OCI-LY3 (cell line): ENCODE measurements around the gene ADORA2A.

Experiments used
- H2AFZ ChIP-seq: fragments of 200-600, 300-600 bp; shearing (Covaris generic); 2 replicates; pipeline ENCODE4 v1.6.0; 2014; ENCODE audit warnings: antibody characterized with exemption, low read depth, low read length
- H3K27ac ChIP-seq: fragments of 200-600, 300-600 bp; sonication (generic); 2 replicates; pipeline ENCODE4 v1.5.1; 2014; ENCODE audit warnings: mild to moderate bottlenecking, low read length, moderate library complexity, mixed read lengths
- H3K27me3 ChIP-seq: fragments of 200-600, 300-600 bp; sonication (generic); 2 replicates; pipeline ENCODE4 v1.6.1; 2014; ENCODE audit warnings: low read depth, low read length, mixed read lengths
- H3K36me3 ChIP-seq: fragments of 200-600, 300-600 bp; sonication (generic); replicated peaks from 2 replicates; pipeline ENCODE3; 2014; ENCODE audit warnings: low read depth, low read length, mixed read lengths
- H3K4me1 ChIP-seq: fragments of 300-600, 200-600 bp; sonication (generic); 2 replicates; pipeline ENCODE4 v1.6.1; 2014; ENCODE audit warnings: low read length, mixed read lengths
- H3K4me2 ChIP-seq: fragments of 200-600, 300-600 bp; sonication (generic); 2 replicates; pipeline ENCODE4 v1.6.1; 2014; ENCODE audit warnings: low read length, mixed read lengths
- H3K4me3 ChIP-seq: fragments of 300-600, 200-600 bp; sonication (generic); 2 replicates; pipeline ENCODE4 v1.5.1; 2014; ENCODE audit warnings: antibody characterized with exemption, mild to moderate bottlenecking, low read length, moderate library complexity
- H3K79me2 ChIP-seq: fragments of 300-600, 200-600 bp; shearing (Covaris generic); 2 replicates; pipeline ENCODE4 v1.6.1; 2014; ENCODE audit warnings: mild to moderate bottlenecking, low read length, mixed read lengths
- H3K9ac ChIP-seq: fragments of 300-600, 200-600 bp; shearing (Covaris generic); 2 replicates; pipeline ENCODE4 v1.6.0; 2014; ENCODE audit warnings: mild to moderate bottlenecking, low read length, moderate library complexity
- H3K9me3 ChIP-seq: fragments of 200-600, 300-600 bp; shearing (Covaris generic); 2 replicates; pipeline ENCODE4 v1.6.1; 2014; ENCODE audit warnings: low read length, mixed read lengths; ENCODE audit not compliant: insufficient read depth
- H4K20me1 ChIP-seq: fragments of 200-600, 300-600 bp; sonication (generic); 2 replicates; pipeline ENCODE4 v1.6.1; 2016; ENCODE audit warnings: low read length, mixed read lengths; ENCODE audit not compliant: insufficient read depth
- CTCF ChIP-seq: fragments of 200-600, 300-600 bp; sonication (generic); IDR thresholded peaks from 2 replicates; pipeline ENCODE4 v1.5.1; 2014; ENCODE audit warnings: antibody characterized with exemption, low read length, low read depth
- EZH2phosphoT487 ChIP-seq: fragments of 200-600 bp; shearing (Covaris generic); IDR thresholded peaks from 2 replicates; pipeline ENCODE4 v1.6.1; 2018; ENCODE audit warnings: antibody characterized with exemption, mixed run types, low read depth

ADORA2A gene

GRCh38 chr22:24392218-24392931, 35.0 kb upstream of the ADORA2A start:
- Histone ChIP-seq H3K4me1 (no peaks in the 10 kb centered on the region), H3K9me3 (no peaks in the 10 kb centered on the region), H3K9ac (no peak overlapping the region), H3K36me3 (peaks cover 12% of the 10 kb centered on the region), H2AFZ (no peak overlapping the region), H3K27ac (no peak overlapping the region), H3K4me2 (no peak overlapping the region), H4K20me1 (no peaks in the 10 kb centered on the region), H3K4me3 (no peak overlapping the region), H3K79me2 (no peaks in the 10 kb centered on the region), H3K27me3 (no peaks in the 10 kb centered on the region)
- TF ChIP-seq CTCF (no peak), EZH2phosphoT487 (no peak)

GRCh38 chr22:24393012-24393559, 34.3 kb upstream of the ADORA2A start:
- H3K79me2 ChIP-seq = no peaks in the 10 kb centered on the region
- no peaks in the 10 kb centered on the region for H3K27me3 ChIP-seq
- no peaks in the 10 kb centered on the region for H3K4me1 ChIP-seq
- no peak overlapping the region for H3K9ac ChIP-seq
- H3K4me2 ChIP-seq = no peak overlapping the region
- H2AFZ ChIP-seq = no peak overlapping the region
- H3K36me3 ChIP-seq = peaks cover 17% of the 10 kb centered on the region
- H3K9me3 ChIP-seq = no peaks in the 10 kb centered on the region
- H4K20me1 ChIP-seq = no peaks in the 10 kb centered on the region
- TF ChIP-seq EZH2phosphoT487 (no peak), CTCF (no peak)
- no peak overlapping the region for H3K4me3 ChIP-seq
- H3K27ac ChIP-seq = no peak overlapping the region

GRCh38 chr22:24393848-24394247, 33.6 kb upstream of the ADORA2A start:
- no peaks in the 10 kb centered on the region for H3K4me1 ChIP-seq

GRCh38 chr22:24394254-24394653, 33.1 kb upstream of the ADORA2A start:
- Histone ChIP-seq H3K27ac (no peak overlapping the region), H3K9me3 (no peaks in the 10 kb centered on the region), H3K4me3 (no peak overlapping the region), H4K20me1 (no peaks in the 10 kb centered on the region), H3K27me3 (no peaks in the 10 kb centered on the region), H3K79me2 (no peaks in the 10 kb centered on the region), H3K36me3 (peaks cover 19% of the 10 kb centered on the region), H3K4me2 (no peak overlapping the region), H3K4me1 (no peaks in the 10 kb centered on the region), H2AFZ (no peak overlapping the region), H3K9ac (no peak overlapping the region)
- no peak for TF ChIP-seq CTCF
- TF ChIP-seq EZH2phosphoT487 = no peak

More at GRCh38 chr22:24393848-24394247, 33.6 kb upstream of the ADORA2A start:
- H3K27me3 ChIP-seq = no peaks in the 10 kb centered on the region
- H3K9ac ChIP-seq = no peak overlapping the region
- no peak overlapping the region for H3K4me3 ChIP-seq
- peaks cover 19% of the 10 kb centered on the region for H3K36me3 ChIP-seq
- H3K79me2 ChIP-seq = no peaks in the 10 kb centered on the region
- H3K9me3 ChIP-seq = no peaks in the 10 kb centered on the region
- H3K4me2 ChIP-seq = no peak overlapping the region
- H2AFZ ChIP-seq = no peak overlapping the region
- H3K27ac ChIP-seq = no peak overlapping the region
- TF ChIP-seq CTCF (no peak), EZH2phosphoT487 (no peak)
- no peaks in the 10 kb centered on the region for H4K20me1 ChIP-seq
